OCI-LY3 (cell line): Measurements from ENCODE around the gene SMCO2.
"Not testable (repeated sequence)": the region's sequence is repeated elsewhere in the genome, so short reads cannot be mapped to it uniquely, and the experiment has no call there.

ENCODE experiments used
- H2AFZ ChIP-seq: fragments of 200-600, 300-600 bp; shearing (Covaris generic); 2 replicates; pipeline ENCODE4 v1.6.0; 2014; ENCODE audit warnings: antibody characterized with exemption, low read depth, low read length
- H3K27ac ChIP-seq: fragments of 200-600, 300-600 bp; sonication (generic); 2 replicates; pipeline ENCODE4 v1.5.1; 2014; ENCODE audit warnings: mild to moderate bottlenecking, low read length, moderate library complexity, mixed read lengths
- H3K27me3 ChIP-seq: fragments of 200-600, 300-600 bp; sonication (generic); 2 replicates; pipeline ENCODE4 v1.6.1; 2014; ENCODE audit warnings: low read depth, low read length, mixed read lengths
- H3K36me3 ChIP-seq: fragments of 200-600, 300-600 bp; sonication (generic); replicated peaks from 2 replicates; pipeline ENCODE3; 2014; ENCODE audit warnings: low read depth, low read length, mixed read lengths
- H3K4me1 ChIP-seq: fragments of 300-600, 200-600 bp; sonication (generic); 2 replicates; pipeline ENCODE4 v1.6.1; 2014; ENCODE audit warnings: low read length, mixed read lengths
- H3K4me2 ChIP-seq: fragments of 200-600, 300-600 bp; sonication (generic); 2 replicates; pipeline ENCODE4 v1.6.1; 2014; ENCODE audit warnings: low read length, mixed read lengths
- H3K4me3 ChIP-seq: fragments of 300-600, 200-600 bp; sonication (generic); 2 replicates; pipeline ENCODE4 v1.5.1; 2014; ENCODE audit warnings: antibody characterized with exemption, mild to moderate bottlenecking, low read length, moderate library complexity
- H3K79me2 ChIP-seq: fragments of 300-600, 200-600 bp; shearing (Covaris generic); 2 replicates; pipeline ENCODE4 v1.6.1; 2014; ENCODE audit warnings: mild to moderate bottlenecking, low read length, mixed read lengths
- H3K9ac ChIP-seq: fragments of 300-600, 200-600 bp; shearing (Covaris generic); 2 replicates; pipeline ENCODE4 v1.6.0; 2014; ENCODE audit warnings: mild to moderate bottlenecking, low read length, moderate library complexity
- H3K9me3 ChIP-seq: fragments of 200-600, 300-600 bp; shearing (Covaris generic); 2 replicates; pipeline ENCODE4 v1.6.1; 2014; ENCODE audit warnings: low read length, mixed read lengths; ENCODE audit not compliant: insufficient read depth
- H4K20me1 ChIP-seq: fragments of 200-600, 300-600 bp; sonication (generic); 2 replicates; pipeline ENCODE4 v1.6.1; 2016; ENCODE audit warnings: low read length, mixed read lengths; ENCODE audit not compliant: insufficient read depth
- CTCF ChIP-seq: fragments of 200-600, 300-600 bp; sonication (generic); IDR thresholded peaks from 2 replicates; pipeline ENCODE4 v1.5.1; 2014; ENCODE audit warnings: antibody characterized with exemption, low read length, low read depth
- EZH2phosphoT487 ChIP-seq: fragments of 200-600 bp; shearing (Covaris generic); IDR thresholded peaks from 2 replicates; pipeline ENCODE4 v1.6.1; 2018; ENCODE audit warnings: antibody characterized with exemption, mixed run types, low read depth

The SMCO2 gene

GRCh38 chr12:27542628-27543027, 96.1 kb downstream of the SMCO2 start:
- Histone ChIP-seq H3K27me3 (peaks cover 7% of the 10 kb centered on the region), H3K9me3 (no peaks in the 10 kb centered on the region), H3K36me3 (no peaks in the 10 kb centered on the region), H3K27ac (no peak overlapping the region), H2AFZ (no peak overlapping the region), H3K79me2 (no peaks in the 10 kb centered on the region), H3K4me1 (no peaks in the 10 kb centered on the region), H3K9ac (no peak overlapping the region), H3K4me3 (no peak overlapping the region), H3K4me2 (no peak overlapping the region), H4K20me1 (no peaks in the 10 kb centered on the region)
- no peak for TF ChIP-seq CTCF
- TF ChIP-seq EZH2phosphoT487: no peak

- H3K9ac ChIP-seq, H3K36me3 ChIP-seq, H3K79me2 ChIP-seq, H3K4me3 ChIP-seq, H3K4me2 ChIP-seq, H3K9me3 ChIP-seq, H3K4me1 ChIP-seq, H4K20me1 ChIP-seq, H2AFZ ChIP-seq, H3K27ac ChIP-seq: not testable (repeated sequence)
- H3K27me3 ChIP-seq: peaks cover 19% of the 10 kb centered on the region
Measured at GRCh38 chr12:27544858-27545257, 98.3 kb downstream of the SMCO2 start.

- TF ChIP-seq CTCF (no peak), EZH2phosphoT487 (no peak)
- no peak overlapping the region for H3K4me3 ChIP-seq
- H4K20me1 ChIP-seq: no peaks in the 10 kb centered on the region
- no peaks in the 10 kb centered on the region for H3K9me3 ChIP-seq
- no peak overlapping the region for H3K4me2 ChIP-seq
- H3K79me2 ChIP-seq: no peaks in the 10 kb centered on the region
- no peak overlapping the region for H3K9ac ChIP-seq
- no peak overlapping the region for H3K27ac ChIP-seq
- no peaks in the 10 kb centered on the region for H3K4me1 ChIP-seq
- peaks cover 27% of the 10 kb centered on the region for H3K27me3 ChIP-seq
- no peak overlapping the region for H2AFZ ChIP-seq
- H3K36me3 ChIP-seq: no peaks in the 10 kb centered on the region
Measured at GRCh38 chr12:27545665-27546064, 99.1 kb downstream of the SMCO2 start.

DNA sequence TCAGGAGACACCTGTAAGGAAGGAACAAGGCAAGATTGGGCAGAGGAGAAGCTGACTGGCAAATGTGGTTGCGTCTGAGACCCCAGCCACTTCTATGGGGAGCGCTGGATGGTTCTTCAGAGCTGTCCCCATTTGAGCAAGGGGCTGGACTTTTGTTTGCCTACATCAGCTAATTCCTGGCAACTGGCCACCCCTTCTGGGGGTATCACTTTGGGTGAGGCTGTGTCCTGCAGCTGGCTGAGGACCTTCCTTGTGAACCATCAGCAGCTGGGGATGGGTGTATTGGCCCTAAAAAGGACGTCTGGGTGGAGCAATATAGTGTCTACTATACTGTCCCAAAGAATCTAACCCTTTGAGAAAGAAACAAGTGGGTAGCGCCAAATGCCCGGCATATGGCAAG, 101.1 kb downstream of the SMCO2 start:
- Histone ChIP-seq H3K9me3 (no peaks in the 10 kb centered on the region), H3K4me1 (no peaks in the 10 kb centered on the region), H3K79me2 (no peaks in the 10 kb centered on the region), H3K27me3 (peaks cover 30% of the 10 kb centered on the region), H4K20me1 (no peaks in the 10 kb centered on the region), H2AFZ (no peak overlapping the region), H3K4me2 (no peak overlapping the region), H3K27ac (no peak overlapping the region), H3K9ac (no peak overlapping the region), H3K4me3 (no peak overlapping the region), H3K36me3 (no peaks in the 10 kb centered on the region)
- TF ChIP-seq CTCF (no peak), EZH2phosphoT487 (no peak)
